Measurements from ENCODE around the gene GID8.

GRCh38 chr20:62920039-62920645 is 17.8 kb upstream of the GID8 start:
- no peak for TF ChIP-seq CTCF (IDR thresholded peaks at IDR 0.05; ENCODE audit: insufficient read depth, low read length, poor library complexity, severe bottlenecking)
- no peak for TF ChIP-seq EZH2phosphoT487 (conservative IDR thresholded peaks at IDR 0.05; ENCODE audit: low read length)

All from SU-DHL-6 (cell line).